ENCODE results near the gene SND1.
A peak's percentile ranks its signal among the peaks of the same experiment; 100 is the strongest.

Gene SND1

DNA sequence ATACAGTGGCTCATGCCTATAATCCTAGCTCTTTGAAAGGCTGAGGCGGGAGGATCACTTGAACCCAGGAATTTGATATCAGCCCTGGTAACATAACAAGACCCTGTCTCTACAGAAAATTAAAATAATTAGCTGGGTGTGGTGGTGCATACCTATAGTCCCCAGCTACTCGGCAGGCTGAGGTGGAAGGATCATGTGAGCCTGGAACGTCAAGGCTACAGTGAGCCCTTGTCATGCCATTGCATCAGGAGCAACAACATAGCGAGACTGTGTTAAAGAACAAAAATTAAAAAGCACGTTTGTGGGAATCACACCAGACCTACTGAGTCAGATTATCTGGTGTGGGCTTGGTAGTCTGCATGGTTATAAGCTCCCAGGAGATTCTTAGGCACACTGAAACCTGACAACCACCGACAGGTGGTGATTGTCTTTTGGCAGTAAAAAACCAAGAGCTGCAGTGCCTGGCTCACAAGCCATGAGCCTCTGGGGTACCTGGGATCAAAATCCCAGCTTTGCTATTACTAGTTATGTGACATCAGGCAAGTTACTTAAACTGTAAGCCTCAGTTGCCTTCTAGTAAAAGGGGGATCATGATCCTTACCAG lies 146.9 kb downstream of the SND1 start:
- no peak overlapping the region for H3K4me3 ChIP-seq (ENCODE audit: low read depth, low read length)
- ChIA-PET CTCF (interaction anchor here (1.6 kb wide), 2 partner anchors 14 to 90 kb away, joined by 3 to 4 read pairs; no protein-coding TSS in a partner anchor), POLR2A (no interaction called here)
- H3K27ac ChIP-seq (ENCODE audit: extremely low read depth, low read depth, low read length): no peak overlapping the region
- no peak for TF ChIP-seq ZFP69B (tag by site-specific recombination; IDR thresholded peaks at IDR 0.05)
- no peak for TF ChIP-seq ZBTB7A (tag by site-specific recombination; IDR thresholded peaks at IDR 0.05; ENCODE audit: low read depth)
- no peak for TF ChIP-seq ZNF311 (tag by site-specific recombination; IDR thresholded peaks at IDR 0.05; ENCODE audit: borderline replicate concordance)
- TF ChIP-seq, protein P1, sequence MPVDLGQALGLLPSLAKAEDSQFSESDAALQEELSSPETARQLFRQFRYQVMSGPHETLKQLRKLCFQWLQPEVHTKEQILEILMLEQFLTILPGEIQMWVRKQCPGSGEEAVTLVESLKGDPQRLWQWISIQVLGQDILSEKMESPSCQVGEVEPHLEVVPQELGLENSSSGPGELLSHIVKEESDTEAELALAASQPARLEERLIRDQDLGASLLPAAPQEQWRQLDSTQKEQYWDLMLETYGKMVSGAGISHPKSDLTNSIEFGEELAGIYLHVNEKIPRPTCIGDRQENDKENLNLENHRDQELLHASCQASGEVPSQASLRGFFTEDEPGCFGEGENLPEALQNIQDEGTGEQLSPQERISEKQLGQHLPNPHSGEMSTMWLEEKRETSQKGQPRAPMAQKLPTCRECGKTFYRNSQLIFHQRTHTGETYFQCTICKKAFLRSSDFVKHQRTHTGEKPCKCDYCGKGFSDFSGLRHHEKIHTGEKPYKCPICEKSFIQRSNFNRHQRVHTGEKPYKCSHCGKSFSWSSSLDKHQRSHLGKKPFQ (tag by site-specific recombination; IDR thresholded peaks at IDR 0.05): no peak
- TF ChIP-seq ZFP3 (tag by site-specific recombination; IDR thresholded peaks at IDR 0.05; ENCODE audit: low read depth): no peak
- TF ChIP-seq, protein P2, sequence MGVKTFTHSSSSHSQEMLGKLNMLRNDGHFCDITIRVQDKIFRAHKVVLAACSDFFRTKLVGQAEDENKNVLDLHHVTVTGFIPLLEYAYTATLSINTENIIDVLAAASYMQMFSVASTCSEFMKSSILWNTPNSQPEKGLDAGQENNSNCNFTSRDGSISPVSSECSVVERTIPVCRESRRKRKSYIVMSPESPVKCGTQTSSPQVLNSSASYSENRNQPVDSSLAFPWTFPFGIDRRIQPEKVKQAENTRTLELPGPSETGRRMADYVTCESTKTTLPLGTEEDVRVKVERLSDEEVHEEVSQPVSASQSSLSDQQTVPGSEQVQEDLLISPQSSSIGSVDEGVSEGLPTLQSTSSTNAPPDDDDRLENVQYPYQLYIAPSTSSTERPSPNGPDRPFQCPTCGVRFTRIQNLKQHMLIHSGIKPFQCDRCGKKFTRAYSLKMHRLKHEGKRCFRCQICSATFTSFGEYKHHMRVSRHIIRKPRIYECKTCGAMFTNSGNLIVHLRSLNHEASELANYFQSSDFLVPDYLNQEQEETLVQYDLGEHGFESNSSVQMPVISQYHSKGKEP (tag by site-specific recombination; IDR thresholded peaks at IDR 0.05): no peak
- TF ChIP-seq SCRT2 (tag by site-specific recombination; IDR thresholded peaks at IDR 0.05): peak; percentile 48
- H3K36me3 ChIP-seq (ENCODE audit: control insufficient read depth in 2 of 2, insufficient read depth in 1 of 2, low read length in 2 of 2): no peaks in the 10 kb centered on the region
- H3K4me1 ChIP-seq (ENCODE audit: control insufficient read depth, insufficient read depth, low read length): 0 out of 2 replicates have a peak, but pooled peaks cover 5% of the 10 kb centered on the region
- H3K9me3 ChIP-seq (ENCODE audit: control insufficient read depth, insufficient read depth, low read depth, low read length): no peaks in the 10 kb centered on the region

DNA sequence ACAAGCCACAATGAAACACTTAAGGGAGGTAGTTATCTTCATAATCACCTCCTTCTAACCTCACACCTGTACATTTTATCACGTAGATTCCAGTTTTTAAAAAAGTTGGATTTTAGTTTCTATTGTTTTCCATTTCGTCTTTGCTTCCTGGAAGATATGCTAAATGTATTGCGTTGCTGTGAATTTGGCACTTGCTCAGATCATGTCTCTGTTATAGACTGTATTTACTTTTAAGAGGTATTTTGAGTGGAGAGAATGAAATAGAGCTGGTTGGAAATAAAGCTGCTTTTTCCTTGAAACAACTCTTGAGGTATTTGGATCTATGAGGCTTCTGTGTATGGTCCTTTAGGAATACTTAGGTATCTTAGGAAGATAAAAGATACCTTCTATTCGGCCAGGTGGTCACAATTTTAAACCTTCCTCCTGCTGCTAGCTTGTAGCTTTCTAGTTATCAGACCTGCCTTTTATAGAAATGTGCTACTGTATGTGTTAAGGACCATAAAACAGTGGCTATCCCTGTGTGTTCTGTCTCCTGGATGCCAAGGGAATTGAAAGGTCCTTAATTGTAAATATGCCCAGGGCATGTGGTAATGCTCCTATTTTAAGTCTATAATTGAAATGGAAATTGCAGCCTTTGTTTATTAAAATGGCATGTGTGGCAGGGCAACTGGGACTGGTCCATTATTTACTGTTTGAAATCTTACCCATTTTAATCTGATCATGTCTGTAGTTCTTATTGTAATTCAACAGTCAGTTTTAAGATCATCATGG lies 147.7 kb downstream of the SND1 start:
- TF ChIP-seq OSR2 (tag by site-specific recombination; IDR thresholded peaks at IDR 0.05) (peak; percentile 61), ZNF335 (tag by site-specific recombination; conservative IDR thresholded peaks at IDR 0.05) (no peak), SCRT1 (tag by site-specific recombination; IDR thresholded peaks at IDR 0.05; ENCODE audit: borderline replicate concordance) (no peak), HOXD13 (CRISPR knock-in tag; IDR thresholded peaks at IDR 0.05; ENCODE audit: borderline replicate concordance) (no peak), EGR2 (tag by site-specific recombination; IDR thresholded peaks at IDR 0.05; ENCODE audit: low read depth) (no peak), ZNF174 (tag by site-specific recombination; IDR thresholded peaks at IDR 0.05) (no peak), ZBTB7A (tag by site-specific recombination; IDR thresholded peaks at IDR 0.05; ENCODE audit: low read depth) (no peak), ZFHX2 (tag by site-specific recombination; conservative IDR thresholded peaks at IDR 0.05) (no peak), ZNF292 (tag by site-specific recombination; IDR thresholded peaks at IDR 0.05; ENCODE audit: borderline replicate concordance, low read depth) (no peak), TRIM28 (IDR thresholded peaks at IDR 0.05; ENCODE audit: borderline replicate concordance, low read length) (no peak)
- TF ChIP-seq, protein P3, sequence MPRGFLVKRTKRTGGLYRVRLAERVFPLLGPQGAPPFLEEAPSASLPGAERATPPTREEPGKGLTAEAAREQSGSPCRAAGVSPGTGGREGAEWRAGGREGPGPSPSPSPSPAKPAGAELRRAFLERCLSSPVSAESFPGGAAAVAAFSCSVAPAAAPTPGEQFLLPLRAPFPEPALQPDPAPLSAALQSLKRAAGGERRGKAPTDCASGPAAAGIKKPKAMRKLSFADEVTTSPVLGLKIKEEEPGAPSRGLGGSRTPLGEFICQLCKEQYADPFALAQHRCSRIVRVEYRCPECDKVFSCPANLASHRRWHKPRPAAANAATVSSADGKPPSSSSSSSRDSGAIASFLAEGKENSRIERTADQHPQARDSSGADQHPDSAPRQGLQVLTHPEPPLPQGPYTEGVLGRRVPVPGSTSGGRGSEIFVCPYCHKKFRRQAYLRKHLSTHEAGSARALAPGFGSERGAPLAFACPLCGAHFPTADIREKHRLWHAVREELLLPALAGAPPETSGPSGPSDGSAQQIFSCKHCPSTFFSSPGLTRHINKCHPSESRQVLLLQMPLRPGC (tag by site-specific recombination; IDR thresholded peaks at IDR 0.05): no peak
- TF ChIP-seq, protein P4, sequence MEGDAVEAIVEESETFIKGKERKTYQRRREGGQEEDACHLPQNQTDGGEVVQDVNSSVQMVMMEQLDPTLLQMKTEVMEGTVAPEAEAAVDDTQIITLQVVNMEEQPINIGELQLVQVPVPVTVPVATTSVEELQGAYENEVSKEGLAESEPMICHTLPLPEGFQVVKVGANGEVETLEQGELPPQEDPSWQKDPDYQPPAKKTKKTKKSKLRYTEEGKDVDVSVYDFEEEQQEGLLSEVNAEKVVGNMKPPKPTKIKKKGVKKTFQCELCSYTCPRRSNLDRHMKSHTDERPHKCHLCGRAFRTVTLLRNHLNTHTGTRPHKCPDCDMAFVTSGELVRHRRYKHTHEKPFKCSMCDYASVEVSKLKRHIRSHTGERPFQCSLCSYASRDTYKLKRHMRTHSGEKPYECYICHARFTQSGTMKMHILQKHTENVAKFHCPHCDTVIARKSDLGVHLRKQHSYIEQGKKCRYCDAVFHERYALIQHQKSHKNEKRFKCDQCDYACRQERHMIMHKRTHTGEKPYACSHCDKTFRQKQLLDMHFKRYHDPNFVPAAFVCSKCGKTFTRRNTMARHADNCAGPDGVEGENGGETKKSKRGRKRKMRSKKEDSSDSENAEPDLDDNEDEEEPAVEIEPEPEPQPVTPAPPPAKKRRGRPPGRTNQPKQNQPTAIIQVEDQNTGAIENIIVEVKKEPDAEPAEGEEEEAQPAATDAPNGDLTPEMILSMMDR (tag by site-specific recombination; IDR thresholded peaks at IDR 0.05): no peak
- TF ChIP-seq, protein P5, sequence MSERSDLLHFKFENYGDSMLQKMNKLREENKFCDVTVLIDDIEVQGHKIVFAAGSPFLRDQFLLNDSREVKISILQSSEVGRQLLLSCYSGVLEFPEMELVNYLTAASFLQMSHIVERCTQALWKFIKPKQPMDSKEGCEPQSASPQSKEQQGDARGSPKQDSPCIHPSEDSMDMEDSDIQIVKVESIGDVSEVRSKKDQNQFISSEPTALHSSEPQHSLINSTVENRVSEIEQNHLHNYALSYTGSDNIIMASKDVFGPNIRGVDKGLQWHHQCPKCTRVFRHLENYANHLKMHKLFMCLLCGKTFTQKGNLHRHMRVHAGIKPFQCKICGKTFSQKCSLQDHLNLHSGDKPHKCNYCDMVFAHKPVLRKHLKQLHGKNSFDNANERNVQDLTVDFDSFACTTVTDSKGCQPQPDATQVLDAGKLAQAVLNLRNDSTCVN (tag by site-specific recombination; optimal IDR thresholded peaks at IDR 0.05): no peak
- TF ChIP-seq, protein P6, sequence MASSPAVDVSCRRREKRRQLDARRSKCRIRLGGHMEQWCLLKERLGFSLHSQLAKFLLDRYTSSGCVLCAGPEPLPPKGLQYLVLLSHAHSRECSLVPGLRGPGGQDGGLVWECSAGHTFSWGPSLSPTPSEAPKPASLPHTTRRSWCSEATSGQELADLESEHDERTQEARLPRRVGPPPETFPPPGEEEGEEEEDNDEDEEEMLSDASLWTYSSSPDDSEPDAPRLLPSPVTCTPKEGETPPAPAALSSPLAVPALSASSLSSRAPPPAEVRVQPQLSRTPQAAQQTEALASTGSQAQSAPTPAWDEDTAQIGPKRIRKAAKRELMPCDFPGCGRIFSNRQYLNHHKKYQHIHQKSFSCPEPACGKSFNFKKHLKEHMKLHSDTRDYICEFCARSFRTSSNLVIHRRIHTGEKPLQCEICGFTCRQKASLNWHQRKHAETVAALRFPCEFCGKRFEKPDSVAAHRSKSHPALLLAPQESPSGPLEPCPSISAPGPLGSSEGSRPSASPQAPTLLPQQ (tag by site-specific recombination; IDR thresholded peaks at IDR 0.05): 0 out of 2 replicates have a peak, but pooled peaks have one; percentile 41
- TF ChIP-seq, protein P7, sequence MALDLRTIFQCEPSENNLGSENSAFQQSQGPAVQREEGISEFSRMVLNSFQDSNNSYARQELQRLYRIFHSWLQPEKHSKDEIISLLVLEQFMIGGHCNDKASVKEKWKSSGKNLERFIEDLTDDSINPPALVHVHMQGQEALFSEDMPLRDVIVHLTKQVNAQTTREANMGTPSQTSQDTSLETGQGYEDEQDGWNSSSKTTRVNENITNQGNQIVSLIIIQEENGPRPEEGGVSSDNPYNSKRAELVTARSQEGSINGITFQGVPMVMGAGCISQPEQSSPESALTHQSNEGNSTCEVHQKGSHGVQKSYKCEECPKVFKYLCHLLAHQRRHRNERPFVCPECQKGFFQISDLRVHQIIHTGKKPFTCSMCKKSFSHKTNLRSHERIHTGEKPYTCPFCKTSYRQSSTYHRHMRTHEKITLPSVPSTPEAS (tag by site-specific recombination; IDR thresholded peaks at IDR 0.05): no peak
- Histone ChIP-seq H3K36me3 (ENCODE audit: control insufficient read depth in 2 of 2, insufficient read depth in 1 of 2, low read length in 2 of 2) (no peaks in the 10 kb centered on the region), H3K9me3 (ENCODE audit: control insufficient read depth, insufficient read depth, low read depth, low read length) (no peaks in the 10 kb centered on the region), H3K4me1 (ENCODE audit: control insufficient read depth, insufficient read depth, low read length) (0 out of 2 replicates have a peak, but pooled peaks cover 5% of the 10 kb centered on the region), H3K27ac (ENCODE audit: extremely low read depth, low read depth, low read length) (no peak overlapping the region), H3K4me3 (ENCODE audit: low read depth, low read length) (no peak overlapping the region)
- CTCF ChIA-PET: interaction anchor here (0.7 to 1.6 kb wide), 3 partner anchors 13 to 644 kb away, joined by 3 to 4 read pairs (median 3); no protein-coding TSS in a partner anchor
- POLR2A ChIA-PET: no interaction called here
